Measurements from ENCODE around the gene DLGAP1. TPM values are rescaled to one million over a fixed set of nuclear protein-coding genes. Genes with fewer than 3 reads are reported as not detected.

Gene DLGAP1
- total RNA-seq, 1 experiment from 2014 or later: 0.39 TPM

DNA sequence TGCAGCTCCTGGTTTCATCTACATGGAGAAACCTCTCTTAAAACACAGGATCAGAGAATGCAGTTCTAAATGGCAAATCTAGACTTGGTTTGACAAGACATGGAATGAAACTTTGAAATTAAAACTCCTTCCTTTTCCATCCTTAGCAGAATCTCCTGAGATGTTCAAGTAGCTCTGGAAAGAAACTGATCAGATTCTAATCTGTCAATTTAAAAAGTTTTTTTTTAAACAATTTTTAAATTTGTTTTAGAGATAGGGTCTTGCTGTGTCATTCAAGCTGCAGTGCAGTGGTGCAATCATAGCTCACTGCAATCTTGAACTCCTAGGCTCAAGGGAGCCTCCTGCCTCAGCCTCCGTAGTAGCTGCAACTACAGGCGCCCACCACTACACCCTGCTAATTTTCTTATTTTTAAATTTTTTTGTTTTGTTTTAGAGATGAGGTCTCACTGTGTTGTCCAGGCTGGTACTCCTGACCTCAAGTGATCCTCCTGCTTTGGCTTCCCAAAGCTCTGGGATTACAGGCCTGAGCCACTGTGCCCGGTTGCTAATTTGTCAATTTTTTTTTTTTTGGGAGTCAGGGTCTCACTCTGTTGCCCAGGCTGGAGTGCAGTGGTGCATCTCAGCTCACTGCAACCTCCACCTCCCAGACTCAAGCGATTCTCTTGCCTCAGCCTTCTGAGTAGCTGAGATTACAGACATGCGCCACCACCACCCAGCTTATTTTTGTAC, 788.4 kb downstream of the DLGAP1 start:
- Histone ChIP-seq H4K20me1 (ENCODE audit: insufficient read depth) (no peaks in the 10 kb centered on the region), H3K4me2 (ENCODE audit: low read length) (peak overlapping the region; percentile 67), H3K27me3 (ENCODE audit: insufficient read depth, low read length) (no peaks in the 10 kb centered on the region), H3K9me3 (ENCODE audit: control insufficient read depth in 1 of 2, insufficient read depth in 1 of 2, low read depth in 1 of 2, low read length in 2 of 2) (no peaks in the 10 kb centered on the region), H2AFZ (ENCODE audit: low read depth, low read length, poor library complexity, severe bottlenecking) (no peak overlapping the region), H3K79me2 (ENCODE audit: insufficient read depth, low read length) (no peaks in the 10 kb centered on the region), H3K36me3 (ENCODE audit: control insufficient read depth in 1 of 2, insufficient read depth in 2 of 2, low read length in 2 of 2) (peaks cover 0 to 12% of the 10 kb centered on the region in 2 experiments; a peak in 2 of 4 replicates), H3K27ac (ENCODE audit: low read depth, low read length) (peak overlapping the region; percentile 85), H3K9ac (ENCODE audit: low read length) (peak overlapping the region; percentile 65), H3K9me2 (ENCODE audit: insufficient read depth) (no peaks in the 10 kb centered on the region), H3K4me3 (replicated peaks in 1 of 2; ENCODE audit: low read depth in 1 of 2, low read length in 2 of 2) (no peak overlapping the region), H3K4me1 (ENCODE audit: control insufficient read depth in 1 of 2, insufficient read depth in 2 of 2, low read length in 2 of 2) (peaks cover 66 to 70% of the 10 kb centered on the region in 2 experiments)
- no peak for DNase-seq (ENCODE audit: low read depth, low spot score)
- BruUV-seq (replicated peaks): no TSS peak
- ChIA-PET POLR2A (interaction anchor here (0.7 to 5.7 kb wide), 25 partner anchors 11 to 419 kb away, joined by 3 to 101 read pairs (median 5); partner anchors contain the start of gene TGIF1), RAD21 (ENCODE audit: low non-redundant PET in 1 of 2, low total read pairs in 2 of 2, uncharacterized antibody in 2 of 2, unreplicated experiment in 2 of 2) (interaction anchor here (0.7 to 2.8 kb wide), 11 partner anchors 14 to 384 kb away, joined by 3 to 16 read pairs (median 6); no protein-coding TSS in a partner anchor), CTCF (interaction anchor here (0.6 to 3.9 kb wide), 41 partner anchors 8 to 1630 kb away, joined by 3 to 65 read pairs (median 5); no protein-coding TSS in a partner anchor)
- TF ChIP-seq CBX3 (IDR thresholded peaks at IDR 0.05; ENCODE audit: low read depth) (no peak), FOSL1 (IDR thresholded peaks at IDR 0.05; ENCODE audit: low read depth) (no peak), RAD21 (IDR thresholded peaks at IDR 0.05; ENCODE audit: low read depth) (no peak)
- TF ChIP-seq, protein P1, sequence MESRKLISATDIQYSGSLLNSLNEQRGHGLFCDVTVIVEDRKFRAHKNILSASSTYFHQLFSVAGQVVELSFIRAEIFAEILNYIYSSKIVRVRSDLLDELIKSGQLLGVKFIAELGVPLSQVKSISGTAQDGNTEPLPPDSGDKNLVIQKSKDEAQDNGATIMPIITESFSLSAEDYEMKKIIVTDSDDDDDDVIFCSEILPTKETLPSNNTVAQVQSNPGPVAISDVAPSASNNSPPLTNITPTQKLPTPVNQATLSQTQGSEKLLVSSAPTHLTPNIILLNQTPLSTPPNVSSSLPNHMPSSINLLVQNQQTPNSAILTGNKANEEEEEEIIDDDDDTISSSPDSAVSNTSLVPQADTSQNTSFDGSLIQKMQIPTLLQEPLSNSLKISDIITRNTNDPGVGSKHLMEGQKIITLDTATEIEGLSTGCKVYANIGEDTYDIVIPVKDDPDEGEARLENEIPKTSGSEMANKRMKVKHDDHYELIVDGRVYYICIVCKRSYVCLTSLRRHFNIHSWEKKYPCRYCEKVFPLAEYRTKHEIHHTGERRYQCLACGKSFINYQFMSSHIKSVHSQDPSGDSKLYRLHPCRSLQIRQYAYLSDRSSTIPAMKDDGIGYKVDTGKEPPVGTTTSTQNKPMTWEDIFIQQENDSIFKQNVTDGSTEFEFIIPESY (IDR thresholded peaks at IDR 0.05; ENCODE audit: extremely low read depth, insufficient replicate concordance, low read length): no peak
- TF ChIP-seq, protein P2, sequence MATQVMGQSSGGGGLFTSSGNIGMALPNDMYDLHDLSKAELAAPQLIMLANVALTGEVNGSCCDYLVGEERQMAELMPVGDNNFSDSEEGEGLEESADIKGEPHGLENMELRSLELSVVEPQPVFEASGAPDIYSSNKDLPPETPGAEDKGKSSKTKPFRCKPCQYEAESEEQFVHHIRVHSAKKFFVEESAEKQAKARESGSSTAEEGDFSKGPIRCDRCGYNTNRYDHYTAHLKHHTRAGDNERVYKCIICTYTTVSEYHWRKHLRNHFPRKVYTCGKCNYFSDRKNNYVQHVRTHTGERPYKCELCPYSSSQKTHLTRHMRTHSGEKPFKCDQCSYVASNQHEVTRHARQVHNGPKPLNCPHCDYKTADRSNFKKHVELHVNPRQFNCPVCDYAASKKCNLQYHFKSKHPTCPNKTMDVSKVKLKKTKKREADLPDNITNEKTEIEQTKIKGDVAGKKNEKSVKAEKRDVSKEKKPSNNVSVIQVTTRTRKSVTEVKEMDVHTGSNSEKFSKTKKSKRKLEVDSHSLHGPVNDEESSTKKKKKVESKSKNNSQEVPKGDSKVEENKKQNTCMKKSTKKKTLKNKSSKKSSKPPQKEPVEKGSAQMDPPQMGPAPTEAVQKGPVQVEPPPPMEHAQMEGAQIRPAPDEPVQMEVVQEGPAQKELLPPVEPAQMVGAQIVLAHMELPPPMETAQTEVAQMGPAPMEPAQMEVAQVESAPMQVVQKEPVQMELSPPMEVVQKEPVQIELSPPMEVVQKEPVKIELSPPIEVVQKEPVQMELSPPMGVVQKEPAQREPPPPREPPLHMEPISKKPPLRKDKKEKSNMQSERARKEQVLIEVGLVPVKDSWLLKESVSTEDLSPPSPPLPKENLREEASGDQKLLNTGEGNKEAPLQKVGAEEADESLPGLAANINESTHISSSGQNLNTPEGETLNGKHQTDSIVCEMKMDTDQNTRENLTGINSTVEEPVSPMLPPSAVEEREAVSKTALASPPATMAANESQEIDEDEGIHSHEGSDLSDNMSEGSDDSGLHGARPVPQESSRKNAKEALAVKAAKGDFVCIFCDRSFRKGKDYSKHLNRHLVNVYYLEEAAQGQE (IDR thresholded peaks at IDR 0.05; ENCODE audit: low read depth): no peak
- intact Hi-C loops (cut with micrococcal nuclease): loop anchor here (1.0 to 5.0 kb wide), 5 partner anchors 42 to 385 kb away; no protein-coding TSS in a partner anchor
- ATAC-seq: 0 out of 2 replicates have a peak, but pooled peaks have one; percentile 23

Measured in HCT116 (cell line).